ENCODE measurements around the gene KLHDC7A. TPM values are rescaled to one million over a fixed set of nuclear protein-coding genes. Genes with fewer than 3 reads are reported as not detected.

KLHDC7A gene
- polyA plus RNA-seq, 2 of the 4 experiments (the other 2 are of a cell fraction) = 0.74 to 2.3 TPM

DNA sequence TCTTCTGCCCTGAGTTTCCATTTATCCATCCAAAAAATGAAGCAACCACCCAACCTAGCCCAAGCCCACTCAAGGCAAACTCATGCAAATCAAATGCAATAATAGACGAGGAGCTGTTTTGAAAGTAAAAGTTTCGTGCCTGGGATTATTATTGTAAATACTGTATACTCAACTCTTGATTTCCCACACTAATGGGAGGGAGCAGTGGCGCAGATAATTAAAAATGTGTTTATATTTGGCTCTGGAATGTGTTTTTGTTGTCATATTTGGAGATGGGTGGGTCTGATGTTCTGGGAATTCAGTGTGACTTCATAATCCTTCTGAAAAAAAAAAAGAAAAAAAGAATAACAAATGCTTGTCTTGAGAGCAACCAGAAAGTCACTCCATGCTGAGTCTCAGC, 52.5 kb downstream of the KLHDC7A start:
- FAIRE-seq (no peak), DNase-seq (ENCODE audit: low read depth in 1 of 2, low spot score in 1 of 2) (no peak), ATAC-seq (no peak)
- Histone ChIP-seq H3K27ac (no peak overlapping the region), H3K9me3 (no peaks in the 10 kb centered on the region), H3K4me2 (no peak overlapping the region), H3K4me3 (no peak overlapping the region), H3K4me1 (no peaks in the 10 kb centered on the region)
- ChIA-PET POLR2A (no interaction called here), CTCF (no interaction called here)
- WGBS (ENCODE audit: missing lambda C conversion rate) = 20% methylated on average over 3 of the region's 3 CpGs
- no peak for TF ChIP-seq HEYL (CRISPR knock-in tag; IDR thresholded peaks at IDR 0.05)
- no peak for TF ChIP-seq CHD4 (IDR thresholded peaks at IDR 0.05; ENCODE audit: borderline replicate concordance)
- TF ChIP-seq, protein P1, sequence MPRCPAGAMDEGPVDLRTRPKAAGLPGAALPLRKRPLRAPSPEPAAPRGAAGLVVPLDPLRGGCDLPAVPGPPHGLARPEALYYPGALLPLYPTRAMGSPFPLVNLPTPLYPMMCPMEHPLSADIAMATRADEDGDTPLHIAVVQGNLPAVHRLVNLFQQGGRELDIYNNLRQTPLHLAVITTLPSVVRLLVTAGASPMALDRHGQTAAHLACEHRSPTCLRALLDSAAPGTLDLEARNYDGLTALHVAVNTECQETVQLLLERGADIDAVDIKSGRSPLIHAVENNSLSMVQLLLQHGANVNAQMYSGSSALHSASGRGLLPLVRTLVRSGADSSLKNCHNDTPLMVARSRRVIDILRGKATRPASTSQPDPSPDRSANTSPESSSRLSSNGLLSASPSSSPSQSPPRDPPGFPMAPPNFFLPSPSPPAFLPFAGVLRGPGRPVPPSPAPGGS (IDR thresholded peaks at IDR 0.05) = no peak
- TF ChIP-seq POLR2A (IDR thresholded peaks at IDR 0.05; ENCODE audit: low read length) = no peak
- no peak for TF ChIP-seq JUNB (IDR thresholded peaks at IDR 0.05)
- TF ChIP-seq, protein P2, sequence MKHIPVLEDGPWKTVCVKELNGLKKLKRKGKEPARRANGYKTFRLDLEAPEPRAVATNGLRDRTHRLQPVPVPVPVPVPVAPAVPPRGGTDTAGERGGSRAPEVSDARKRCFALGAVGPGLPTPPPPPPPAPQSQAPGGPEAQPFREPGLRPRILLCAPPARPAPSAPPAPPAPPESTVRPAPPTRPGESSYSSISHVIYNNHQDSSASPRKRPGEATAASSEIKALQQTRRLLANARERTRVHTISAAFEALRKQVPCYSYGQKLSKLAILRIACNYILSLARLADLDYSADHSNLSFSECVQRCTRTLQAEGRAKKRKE (CRISPR knock-in tag; IDR thresholded peaks at IDR 0.05; ENCODE audit: low read depth) = no peak
- TF ChIP-seq, protein P3, sequence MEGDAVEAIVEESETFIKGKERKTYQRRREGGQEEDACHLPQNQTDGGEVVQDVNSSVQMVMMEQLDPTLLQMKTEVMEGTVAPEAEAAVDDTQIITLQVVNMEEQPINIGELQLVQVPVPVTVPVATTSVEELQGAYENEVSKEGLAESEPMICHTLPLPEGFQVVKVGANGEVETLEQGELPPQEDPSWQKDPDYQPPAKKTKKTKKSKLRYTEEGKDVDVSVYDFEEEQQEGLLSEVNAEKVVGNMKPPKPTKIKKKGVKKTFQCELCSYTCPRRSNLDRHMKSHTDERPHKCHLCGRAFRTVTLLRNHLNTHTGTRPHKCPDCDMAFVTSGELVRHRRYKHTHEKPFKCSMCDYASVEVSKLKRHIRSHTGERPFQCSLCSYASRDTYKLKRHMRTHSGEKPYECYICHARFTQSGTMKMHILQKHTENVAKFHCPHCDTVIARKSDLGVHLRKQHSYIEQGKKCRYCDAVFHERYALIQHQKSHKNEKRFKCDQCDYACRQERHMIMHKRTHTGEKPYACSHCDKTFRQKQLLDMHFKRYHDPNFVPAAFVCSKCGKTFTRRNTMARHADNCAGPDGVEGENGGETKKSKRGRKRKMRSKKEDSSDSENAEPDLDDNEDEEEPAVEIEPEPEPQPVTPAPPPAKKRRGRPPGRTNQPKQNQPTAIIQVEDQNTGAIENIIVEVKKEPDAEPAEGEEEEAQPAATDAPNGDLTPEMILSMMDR (IDR thresholded peaks at IDR 0.05) = no peak
- TF ChIP-seq SMC3 (IDR thresholded peaks at IDR 0.05) = no peak
- no peak for TF ChIP-seq RFX5 (IDR thresholded peaks at IDR 0.05)
- no peak for TF ChIP-seq MAFK (IDR thresholded peaks at IDR 0.05; ENCODE audit: partially characterized antibody)
- TF ChIP-seq CHD2 (IDR thresholded peaks at IDR 0.05; ENCODE audit: low read length, partially characterized antibody) = no peak
- no peak for TF ChIP-seq ZSCAN20 (CRISPR knock-in tag; IDR thresholded peaks at IDR 0.05)
- TF ChIP-seq BHLHE40 (IDR thresholded peaks at IDR 0.05; ENCODE audit: low read depth, low read length) = no peak

DNA sequence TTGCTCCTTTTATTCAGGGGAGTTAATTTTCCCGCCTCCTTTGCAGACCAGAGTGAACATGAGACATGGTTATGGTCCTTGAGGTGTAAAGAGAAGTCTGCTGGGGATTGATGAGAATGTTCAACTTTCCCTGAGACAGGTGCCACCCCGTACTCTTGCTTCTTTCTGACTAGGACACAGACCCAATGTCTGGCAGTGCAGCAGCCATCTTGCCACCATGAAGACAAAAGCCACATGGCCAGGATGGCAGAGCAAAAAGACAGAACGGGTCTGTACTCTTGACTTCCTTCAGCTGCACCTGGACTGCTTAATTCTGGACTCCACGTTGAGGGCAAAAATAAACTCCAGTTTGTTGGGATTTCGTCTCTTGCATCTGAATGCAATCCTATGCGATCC, 54.1 kb downstream of the KLHDC7A start:
- CTCF ChIA-PET = interaction anchor here (0.6 to 1.4 kb wide), 2 partner anchors 337 to 873 kb away, joined by 3 to 4 read pairs; no protein-coding TSS in a partner anchor
- FAIRE-seq (no peak), DNase-seq (ENCODE audit: low read depth in 1 of 2, low spot score in 1 of 2) (no peak), ATAC-seq (no peak)
- H3K4me1 ChIP-seq = no peaks in the 10 kb centered on the region
- no peak overlapping the region for H3K4me3 ChIP-seq
- TF ChIP-seq HOXA7 (CRISPR knock-in tag; IDR thresholded peaks at IDR 0.05) (no peak), HOXB5 (CRISPR knock-in tag; IDR thresholded peaks at IDR 0.05) (no peak), CBX2 (IDR thresholded peaks at IDR 0.05; ENCODE audit: borderline replicate concordance, low read depth) (no peak)
- TF ChIP-seq, protein P1 (IDR thresholded peaks at IDR 0.05) = no peak
- TF ChIP-seq, protein P4, sequence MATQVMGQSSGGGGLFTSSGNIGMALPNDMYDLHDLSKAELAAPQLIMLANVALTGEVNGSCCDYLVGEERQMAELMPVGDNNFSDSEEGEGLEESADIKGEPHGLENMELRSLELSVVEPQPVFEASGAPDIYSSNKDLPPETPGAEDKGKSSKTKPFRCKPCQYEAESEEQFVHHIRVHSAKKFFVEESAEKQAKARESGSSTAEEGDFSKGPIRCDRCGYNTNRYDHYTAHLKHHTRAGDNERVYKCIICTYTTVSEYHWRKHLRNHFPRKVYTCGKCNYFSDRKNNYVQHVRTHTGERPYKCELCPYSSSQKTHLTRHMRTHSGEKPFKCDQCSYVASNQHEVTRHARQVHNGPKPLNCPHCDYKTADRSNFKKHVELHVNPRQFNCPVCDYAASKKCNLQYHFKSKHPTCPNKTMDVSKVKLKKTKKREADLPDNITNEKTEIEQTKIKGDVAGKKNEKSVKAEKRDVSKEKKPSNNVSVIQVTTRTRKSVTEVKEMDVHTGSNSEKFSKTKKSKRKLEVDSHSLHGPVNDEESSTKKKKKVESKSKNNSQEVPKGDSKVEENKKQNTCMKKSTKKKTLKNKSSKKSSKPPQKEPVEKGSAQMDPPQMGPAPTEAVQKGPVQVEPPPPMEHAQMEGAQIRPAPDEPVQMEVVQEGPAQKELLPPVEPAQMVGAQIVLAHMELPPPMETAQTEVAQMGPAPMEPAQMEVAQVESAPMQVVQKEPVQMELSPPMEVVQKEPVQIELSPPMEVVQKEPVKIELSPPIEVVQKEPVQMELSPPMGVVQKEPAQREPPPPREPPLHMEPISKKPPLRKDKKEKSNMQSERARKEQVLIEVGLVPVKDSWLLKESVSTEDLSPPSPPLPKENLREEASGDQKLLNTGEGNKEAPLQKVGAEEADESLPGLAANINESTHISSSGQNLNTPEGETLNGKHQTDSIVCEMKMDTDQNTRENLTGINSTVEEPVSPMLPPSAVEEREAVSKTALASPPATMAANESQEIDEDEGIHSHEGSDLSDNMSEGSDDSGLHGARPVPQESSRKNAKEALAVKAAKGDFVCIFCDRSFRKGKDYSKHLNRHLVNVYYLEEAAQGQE (IDR thresholded peaks at IDR 0.05) = no peak
- TF ChIP-seq, protein P5, sequence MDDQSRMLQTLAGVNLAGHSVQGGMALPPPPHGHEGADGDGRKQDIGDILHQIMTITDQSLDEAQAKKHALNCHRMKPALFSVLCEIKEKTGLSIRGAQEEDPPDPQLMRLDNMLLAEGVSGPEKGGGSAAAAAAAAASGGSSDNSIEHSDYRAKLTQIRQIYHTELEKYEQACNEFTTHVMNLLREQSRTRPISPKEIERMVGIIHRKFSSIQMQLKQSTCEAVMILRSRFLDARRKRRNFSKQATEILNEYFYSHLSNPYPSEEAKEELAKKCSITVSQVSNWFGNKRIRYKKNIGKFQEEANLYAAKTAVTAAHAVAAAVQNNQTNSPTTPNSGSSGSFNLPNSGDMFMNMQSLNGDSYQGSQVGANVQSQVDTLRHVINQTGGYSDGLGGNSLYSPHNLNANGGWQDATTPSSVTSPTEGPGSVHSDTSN (IDR thresholded peaks at IDR 0.05) = no peak
- WGBS (ENCODE audit: missing lambda C conversion rate) = 20% methylated on average over 6 of the region's 6 CpGs
- POLR2A ChIA-PET = no interaction called here
- H3K9me3 ChIP-seq = no peaks in the 10 kb centered on the region
- no peak overlapping the region for H3K4me2 ChIP-seq
- H3K27ac ChIP-seq = no peak overlapping the region

Small RNA genes lying within 50 kb of the gene (small RNA-seq; reads per million reads assigned to genes)
- 0 to 2.6 (median 0) reads per million in 6 experiments for gene DYNLL1P3

Other genes starting within 250 kb of the KLHDC7A start
- 0.48 and 0.93 TPM in 2 replicates for gene PAX7, start 149.9 kb downstream of the KLHDC7A start, polyA plus RNA-seq (2011; rRNA removed)
- gene PAX7, start 149.9 kb downstream of the KLHDC7A start, polyA plus RNA-seq (2017; fragmentation: RNase III; extraction: RNeasy Plus Mini Kit Qiagen cat#74134 plus additional on column Dnase treatment) = 0.13 to 0.23 TPM (median 0.21 TPM) in 3 replicates